GM18508 (cell line): ENCODE data around the gene LEUTX.
"Not testable (repeated sequence)": the region's sequence is repeated elsewhere in the genome, so short reads cannot be mapped to it uniquely, and the experiment has no call there.

Experiments used
- ATAC-seq: cut with Tn5 transposase; IDR thresholded peaks from one replicate; pipeline ENCODE4 v1.9.1; 2021; ENCODE audit warnings: moderate number of reproducible peaks; ENCODE audit not compliant: insufficient read depth, unreplicated experiment

LEUTX gene, protein sequence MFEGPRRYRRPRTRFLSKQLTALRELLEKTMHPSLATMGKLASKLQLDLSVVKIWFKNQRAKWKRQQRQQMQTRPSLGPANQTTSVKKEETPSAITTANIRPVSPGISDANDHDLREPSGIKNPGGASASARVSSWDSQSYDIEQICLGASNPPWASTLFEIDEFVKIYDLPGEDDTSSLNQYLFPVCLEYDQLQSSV

DNA sequence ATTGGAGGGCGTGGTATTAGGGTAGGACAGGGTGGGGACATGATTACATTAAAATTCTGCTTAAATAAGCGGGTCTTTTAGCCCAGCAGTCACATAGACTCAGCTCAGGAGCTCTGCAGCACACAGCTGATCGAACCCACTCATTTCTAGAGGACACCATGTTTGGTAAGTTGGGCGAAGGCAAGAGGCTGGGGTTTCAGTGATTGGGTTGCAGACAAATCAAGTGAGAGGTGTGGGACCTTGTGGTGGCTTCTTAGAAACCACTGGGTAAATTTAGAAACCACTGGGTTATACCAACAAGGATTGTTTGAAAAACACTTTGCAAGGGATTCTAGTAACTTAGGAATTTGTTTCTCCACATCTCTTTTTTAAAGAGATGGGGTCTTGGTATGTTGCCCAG, at the start of gene LEUTX:
TSS of gene LEUTX (plus strand) at position 92 of the 400 bp plus-strand sequence. CDS start at position 159, 67 bp downstream.
- ATAC-seq = no peak

DNA sequence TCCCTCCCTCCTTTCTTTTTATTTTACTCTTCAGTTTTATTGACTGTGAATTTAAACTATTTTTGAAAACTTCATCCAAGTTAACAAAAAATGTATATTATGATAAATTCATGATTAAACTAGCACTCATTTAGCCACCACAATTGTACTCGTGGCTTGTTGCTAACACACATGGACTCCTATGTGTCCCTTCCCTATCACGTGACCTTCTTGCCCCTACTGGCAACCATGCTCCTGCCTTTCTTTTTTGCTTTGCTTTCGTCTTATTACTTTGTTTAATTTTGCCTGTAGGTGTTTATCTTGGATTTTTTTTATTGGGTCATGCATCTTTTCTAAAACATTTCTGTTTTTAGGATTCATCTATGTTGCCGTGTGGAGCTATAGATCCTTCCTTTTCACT, 49.1 kb upstream of the LEUTX start:
- ATAC-seq = no peak

DNA sequence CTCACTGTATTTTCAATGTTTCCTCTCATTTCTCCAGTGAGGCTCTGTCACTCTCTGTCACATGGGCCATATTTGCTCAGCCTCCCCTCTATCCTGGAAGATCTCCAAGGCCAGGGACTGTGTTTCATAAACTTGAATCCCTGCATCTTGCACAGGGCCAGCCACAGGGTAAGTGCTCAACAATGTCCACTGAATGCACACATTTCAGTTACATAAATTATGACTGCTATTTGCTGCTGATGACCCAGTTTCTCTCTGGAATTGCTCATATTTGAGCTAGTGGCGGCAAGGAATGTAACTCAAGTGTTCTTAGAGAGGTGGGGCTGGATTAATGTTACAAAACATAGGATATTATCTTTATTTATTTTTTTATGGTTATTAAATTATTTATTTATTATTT, 47.0 kb upstream of the LEUTX start:
- no peak for ATAC-seq

DNA sequence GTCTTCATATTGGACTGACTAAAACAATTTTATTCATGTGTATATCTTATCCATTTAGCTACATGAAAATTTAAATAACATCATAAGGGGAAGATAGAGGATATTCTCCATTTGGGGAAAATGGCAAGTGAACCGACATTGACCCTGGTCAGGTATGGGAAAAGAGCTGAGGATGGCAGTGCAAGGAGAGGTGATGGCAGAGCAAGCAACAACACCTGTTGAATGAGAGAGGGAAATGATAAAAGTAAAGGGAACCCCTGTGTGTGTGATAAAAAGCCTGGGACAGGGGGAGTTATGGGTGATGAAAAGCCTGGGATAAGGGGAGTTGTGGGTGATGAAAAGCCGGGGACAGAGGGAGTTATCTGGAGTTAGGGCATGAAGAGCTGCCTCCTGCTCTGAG, 44.8 kb upstream of the LEUTX start:
- ATAC-seq = no peak

DNA sequence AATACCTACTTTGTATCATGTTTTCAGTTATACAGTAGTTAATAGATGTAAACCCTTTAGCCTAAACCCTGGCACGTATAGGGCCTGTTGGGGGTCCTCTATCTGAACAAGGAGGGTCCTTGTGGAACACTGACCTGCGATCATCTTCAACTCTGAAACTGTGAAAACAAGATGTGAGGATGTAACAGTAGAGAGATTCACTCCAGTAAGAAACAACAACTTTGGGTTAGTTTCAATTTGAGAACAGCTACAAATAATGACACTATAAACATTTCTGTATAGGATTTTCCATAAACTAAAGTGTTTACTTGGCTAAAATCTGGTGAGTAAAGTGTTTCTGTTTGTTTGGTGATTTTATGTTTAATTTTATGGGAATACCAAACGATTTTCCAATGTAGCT, 43.0 kb upstream of the LEUTX start:
- no peak for ATAC-seq

GRCh38 chr19:39736088-39736487, 42.6 kb upstream of the LEUTX start:
- no peak for ATAC-seq

GRCh38 chr19:39737351-39737750, 41.3 kb upstream of the LEUTX start:
- no peak for ATAC-seq

DNA sequence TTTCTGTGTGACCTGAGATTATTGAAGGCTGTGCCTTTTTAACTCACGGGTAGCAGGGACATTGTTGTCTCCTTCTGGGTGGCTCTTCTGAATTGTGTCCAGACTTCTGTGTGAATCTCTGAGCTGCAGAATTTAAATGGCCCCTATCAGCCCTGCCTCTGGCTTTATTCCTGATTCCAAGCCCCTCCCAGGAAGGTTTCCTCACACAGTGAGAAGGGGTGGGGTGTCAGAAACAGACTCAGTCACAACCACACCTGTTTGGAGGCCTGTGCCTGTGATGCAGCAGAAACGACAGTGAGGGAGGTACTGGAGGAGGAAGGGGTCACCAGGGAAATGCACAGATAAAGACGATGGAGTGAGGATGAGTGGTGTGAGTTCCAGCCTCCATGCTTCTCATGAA, 40.8 kb upstream of the LEUTX start, which contains the start of gene CLC:
TSS of gene CLC (minus strand) at position 139 of the 400 bp plus-strand sequence. CDS start at position 62, 77 bp downstream.
- no peak for ATAC-seq

- ATAC-seq = no peak
Measured at GRCh38 chr19:39738814-39739213, 39.8 kb upstream of the LEUTX start.

GRCh38 chr19:39740395-39740794, 38.3 kb upstream of the LEUTX start:
- ATAC-seq = no peak

- ATAC-seq = no peak
Measured at GRCh38 chr19:39745643-39746042, 33.0 kb upstream of the LEUTX start.

GRCh38 chr19:39746836-39747529, 31.7 kb upstream of the LEUTX start:
- ATAC-seq = no peak

- no peak for ATAC-seq
Measured at GRCh38 chr19:39749981-39750380, 28.7 kb upstream of the LEUTX start.

DNA sequence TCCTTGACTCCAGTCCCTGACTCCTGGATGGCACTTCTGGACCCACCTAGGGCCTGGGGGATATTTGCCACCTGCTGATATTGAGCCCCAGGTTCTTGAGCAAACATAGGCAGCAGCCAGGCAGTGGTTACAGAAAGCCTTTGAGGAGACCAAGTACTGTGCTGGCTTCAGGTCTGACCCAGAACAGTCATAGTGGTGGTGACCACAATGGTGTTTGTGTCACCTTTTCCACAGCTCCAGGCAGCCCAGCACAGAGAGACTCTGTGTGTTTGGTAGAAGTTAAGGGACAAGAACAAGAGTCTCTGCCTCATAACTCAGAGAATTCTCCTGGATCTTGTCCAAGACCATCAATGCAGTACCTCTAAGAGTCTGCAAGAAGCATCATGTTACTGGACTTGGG, 26.3 kb upstream of the LEUTX start:
- no peak for ATAC-seq

GRCh38 chr19:39752795-39753194, 25.9 kb upstream of the LEUTX start:
- no peak for ATAC-seq

DNA sequence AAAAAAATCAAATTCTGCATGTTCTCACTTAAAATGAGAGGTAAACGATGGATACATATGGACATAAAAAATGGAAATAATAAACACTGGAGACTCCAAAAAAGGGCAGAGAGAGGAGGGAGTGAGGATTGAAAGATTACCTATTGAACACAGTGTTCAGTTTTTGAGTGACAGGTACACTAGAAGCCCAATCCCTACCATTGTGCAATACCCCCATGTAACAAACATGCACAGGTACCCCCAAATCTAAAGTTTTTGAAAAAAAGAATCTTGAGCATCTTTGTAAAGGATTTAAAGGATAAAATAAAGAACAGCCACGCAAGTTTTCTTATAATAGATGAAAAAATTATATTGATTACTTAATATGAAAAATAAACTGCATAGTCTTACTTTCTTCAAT, 24.1 kb upstream of the LEUTX start:
- no peak for ATAC-seq

- ATAC-seq = no peak
Measured at GRCh38 chr19:39754971-39755370, 23.7 kb upstream of the LEUTX start.

DNA sequence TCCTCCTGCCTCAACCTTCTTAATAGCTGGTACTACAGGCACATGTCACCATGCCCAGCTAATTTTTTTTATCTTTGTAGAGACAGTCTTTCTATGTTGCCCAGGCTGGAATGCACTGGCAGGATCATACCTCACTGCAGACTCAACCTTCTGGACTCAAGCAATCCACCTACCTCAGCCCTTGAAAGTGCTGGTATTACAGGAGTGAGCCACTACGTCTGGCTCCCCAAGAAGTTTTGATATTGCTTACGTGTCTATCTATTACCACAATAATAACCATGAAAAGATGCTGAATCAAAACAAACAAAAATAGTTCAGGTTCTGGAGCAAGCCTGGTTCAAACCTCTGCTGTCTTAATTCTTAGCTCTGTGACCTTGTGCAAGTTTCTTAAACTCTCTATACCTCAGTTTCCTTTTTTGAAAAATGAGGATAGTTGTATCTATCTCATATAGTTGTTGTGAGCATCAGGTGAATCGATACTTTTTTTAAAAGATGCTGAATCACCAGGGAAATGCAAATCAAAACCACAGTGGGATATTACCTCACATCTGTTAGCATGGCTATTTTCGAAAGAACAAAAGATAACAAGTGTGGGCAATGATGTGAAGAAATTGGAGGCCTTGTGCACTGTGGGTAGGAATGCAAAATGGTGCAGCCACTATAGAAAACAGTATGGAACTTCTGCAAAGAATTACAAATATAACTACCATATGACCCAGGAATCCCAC, 19.0 kb upstream of the LEUTX start:
- no peak for ATAC-seq

GRCh38 chr19:39761851-39762250, 16.8 kb upstream of the LEUTX start:
- not testable (repeated sequence) for ATAC-seq

- no peak for ATAC-seq
Measured at GRCh38 chr19:39765091-39766076, 13.3 kb upstream of the LEUTX start.
